TTC549 (cell line): Measurements from ENCODE around the gene AGBL1.
"Not testable (repeated sequence)": the region's sequence is repeated elsewhere in the genome, so short reads cannot be mapped to it uniquely, and the experiment has no call there.

ENCODE experiments used
- FAIRE-seq: peaks from 2 replicates; lab custom pipeline; 2012; peaks lifted over from hg19 to GRCh38; lab: Jason Lieb, UNC

The AGBL1 gene

GRCh38 chr15:86876387-86876944 is 796.8 kb downstream of the AGBL1 start:
- no peak for FAIRE-seq

GRCh38 chr15:86877171-86877631 is 797.5 kb downstream of the AGBL1 start:
- FAIRE-seq = no peak

GRCh38 chr15:86878844-86879243 is 799.2 kb downstream of the AGBL1 start:
- not testable (repeated sequence) for FAIRE-seq

GRCh38 chr15:86879250-86880229 is 799.9 kb downstream of the AGBL1 start:
- FAIRE-seq = no peak

- no peak for FAIRE-seq
Observed at GRCh38 chr15:86885616-86886015, 805.9 kb downstream of the AGBL1 start.

GRCh38 chr15:86892774-86893449 is 813.2 kb downstream of the AGBL1 start:
- FAIRE-seq = no peak

GRCh38 chr15:86894269-86894668 is 814.6 kb downstream of the AGBL1 start:
- FAIRE-seq = no peak

- no peak for FAIRE-seq
Observed at GRCh38 chr15:86903642-86904421, 824.2 kb downstream of the AGBL1 start.

- no peak for FAIRE-seq
Observed at GRCh38 chr15:86905625-86906256, 826.1 kb downstream of the AGBL1 start.

- FAIRE-seq = no peak
Observed at GRCh38 chr15:86906376-86906775, 826.7 kb downstream of the AGBL1 start.

- no peak for FAIRE-seq
Observed at GRCh38 chr15:86911022-86911421, 831.4 kb downstream of the AGBL1 start.

- FAIRE-seq = no peak
Observed at GRCh38 chr15:86912661-86913060, 833.0 kb downstream of the AGBL1 start.

- FAIRE-seq = no peak
Observed at GRCh38 chr15:86915811-86916331, 836.2 kb downstream of the AGBL1 start.

GRCh38 chr15:86916671-86917360 is 837.1 kb downstream of the AGBL1 start:
- FAIRE-seq = no peak

- FAIRE-seq = no peak
Observed at GRCh38 chr15:86917361-86917671, 837.6 kb downstream of the AGBL1 start.

- no peak for FAIRE-seq
Observed at GRCh38 chr15:86919581-86919980, 839.9 kb downstream of the AGBL1 start.

- FAIRE-seq = no peak
Observed at GRCh38 chr15:86929461-86929860, 849.8 kb downstream of the AGBL1 start.

GRCh38 chr15:86932456-86932855 is 852.8 kb downstream of the AGBL1 start:
- FAIRE-seq = no peak

- no peak for FAIRE-seq
Observed at GRCh38 chr15:86935841-86936240, 856.2 kb downstream of the AGBL1 start.

GRCh38 chr15:86942285-86942684 is 862.6 kb downstream of the AGBL1 start:
- FAIRE-seq = no peak

GRCh38 chr15:86948719-86949118 is 869.0 kb downstream of the AGBL1 start:
- no peak for FAIRE-seq
